Measurements from ENCODE around the gene TSKS. TPM values are rescaled to one million over a fixed set of nuclear protein-coding genes. Genes with fewer than 3 reads are reported as not detected.

TSKS gene
- total and polyA plus RNA-seq, 2 donors (not counting 1 experiment from before 2014, with no cell fraction given), result not detected

DNA sequence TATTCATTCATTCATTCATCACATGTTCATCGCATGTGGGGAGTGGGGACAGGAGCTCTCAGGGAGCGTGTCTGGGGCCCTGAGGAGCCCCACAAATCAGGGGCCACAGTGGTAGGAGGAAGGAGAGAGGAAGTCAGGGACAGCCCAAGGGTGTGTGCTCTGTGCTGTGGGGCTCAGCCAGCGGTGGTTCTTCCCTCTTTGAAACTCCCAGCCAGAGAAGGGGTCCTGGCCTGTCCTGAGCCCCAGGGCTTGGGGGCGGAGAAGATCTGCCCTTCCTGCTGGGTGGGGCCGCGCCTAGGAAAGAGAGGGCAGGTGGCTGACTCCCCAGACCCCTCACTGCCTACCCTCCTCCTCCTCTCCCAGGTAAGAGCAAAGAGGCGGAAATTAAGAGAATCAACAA lies 18.3 kb upstream of the TSKS start:
- Histone ChIP-seq H3K27ac (ENCODE audit: insufficient read depth, low read length) (no peak overlapping the region), H3K36me3 (ENCODE audit: control insufficient read depth, insufficient read depth, low read length) (peaks cover 23% of the 10 kb centered on the region), H3K79me2 (ENCODE audit: control insufficient read depth, insufficient read depth, low read length) (peaks cover 18% of the 10 kb centered on the region), H3K9me3 (ENCODE audit: control insufficient read depth, insufficient read depth, low read depth, low read length) (no peaks in the 10 kb centered on the region), H3K27me3 (ENCODE audit: control insufficient read depth, insufficient read depth, low read length) (no peaks in the 10 kb centered on the region), H3K4me3 (replicated peaks in 1 of 4; ENCODE audit: control extremely low read depth in 1 of 4, insufficient read depth in 1 of 4, low read depth in 3 of 4, low read length in 4 of 4) (no peak overlapping the region), H3K4me2 (ENCODE audit: extremely low read depth, insufficient read depth, low read length) (no peak overlapping the region), H3K4me1 (ENCODE audit: control insufficient read depth, extremely low read depth, insufficient read depth, low read length) (peaks cover 2% of the 10 kb centered on the region), H4K20me1 (ENCODE audit: control insufficient read depth, extremely low read depth, insufficient read depth, low read length) (no peaks in the 10 kb centered on the region), H3K9ac (ENCODE audit: insufficient read depth, low read length) (no peak overlapping the region), H2AFZ (ENCODE audit: low read length) (no peak overlapping the region)
- TF ChIP-seq, protein P1, sequence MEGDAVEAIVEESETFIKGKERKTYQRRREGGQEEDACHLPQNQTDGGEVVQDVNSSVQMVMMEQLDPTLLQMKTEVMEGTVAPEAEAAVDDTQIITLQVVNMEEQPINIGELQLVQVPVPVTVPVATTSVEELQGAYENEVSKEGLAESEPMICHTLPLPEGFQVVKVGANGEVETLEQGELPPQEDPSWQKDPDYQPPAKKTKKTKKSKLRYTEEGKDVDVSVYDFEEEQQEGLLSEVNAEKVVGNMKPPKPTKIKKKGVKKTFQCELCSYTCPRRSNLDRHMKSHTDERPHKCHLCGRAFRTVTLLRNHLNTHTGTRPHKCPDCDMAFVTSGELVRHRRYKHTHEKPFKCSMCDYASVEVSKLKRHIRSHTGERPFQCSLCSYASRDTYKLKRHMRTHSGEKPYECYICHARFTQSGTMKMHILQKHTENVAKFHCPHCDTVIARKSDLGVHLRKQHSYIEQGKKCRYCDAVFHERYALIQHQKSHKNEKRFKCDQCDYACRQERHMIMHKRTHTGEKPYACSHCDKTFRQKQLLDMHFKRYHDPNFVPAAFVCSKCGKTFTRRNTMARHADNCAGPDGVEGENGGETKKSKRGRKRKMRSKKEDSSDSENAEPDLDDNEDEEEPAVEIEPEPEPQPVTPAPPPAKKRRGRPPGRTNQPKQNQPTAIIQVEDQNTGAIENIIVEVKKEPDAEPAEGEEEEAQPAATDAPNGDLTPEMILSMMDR (conservative IDR thresholded peaks at IDR 0.05 in 1 of 2, IDR thresholded peaks at IDR 0.05 in 1 of 2; ENCODE audit: low read depth in 1 of 2, low read length in 2 of 2), result no peak
- no peak for TF ChIP-seq EZH2 (IDR thresholded peaks at IDR 0.05; ENCODE audit: low read length, missing control alignments)
- no peak for DNase-seq (ENCODE audit: low read depth in 2 of 2)

DNA sequence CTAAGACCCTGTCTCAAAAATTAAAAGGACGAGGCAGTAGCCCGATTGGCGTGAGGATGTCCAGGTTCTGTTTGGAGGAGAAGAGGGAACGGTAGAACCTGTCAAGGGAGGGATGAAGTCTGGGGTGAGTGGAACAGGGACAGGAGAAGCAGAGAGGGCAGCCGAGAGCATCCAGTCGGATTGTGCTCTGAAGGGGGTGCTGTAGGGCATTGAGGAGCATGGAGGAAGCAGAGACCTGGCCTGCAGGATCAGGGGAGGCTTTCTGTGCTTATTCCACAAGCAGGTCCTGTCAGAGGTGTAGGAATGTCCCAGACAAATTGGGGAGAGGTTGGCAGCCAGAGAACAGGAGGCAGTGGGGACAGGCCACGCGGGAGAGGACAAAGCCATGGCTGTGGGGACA lies 17.8 kb upstream of the TSKS start:
- no peak overlapping the region for H3K4me2 ChIP-seq (ENCODE audit: extremely low read depth, insufficient read depth, low read length)
- H3K4me1 ChIP-seq (ENCODE audit: control insufficient read depth, extremely low read depth, insufficient read depth, low read length), result peaks cover under 1% of the 10 kb centered on the region
- H2AFZ ChIP-seq (ENCODE audit: low read length), result no peak overlapping the region
- H3K9me3 ChIP-seq (ENCODE audit: control insufficient read depth, insufficient read depth, low read depth, low read length), result no peaks in the 10 kb centered on the region
- H3K9ac ChIP-seq (ENCODE audit: insufficient read depth, low read length), result no peak overlapping the region
- H3K36me3 ChIP-seq (ENCODE audit: control insufficient read depth, insufficient read depth, low read length), result peaks cover 23% of the 10 kb centered on the region
- TF ChIP-seq EZH2 (IDR thresholded peaks at IDR 0.05; ENCODE audit: low read length, missing control alignments), result no peak
- TF ChIP-seq, protein P1 (conservative IDR thresholded peaks at IDR 0.05 in 1 of 2, IDR thresholded peaks at IDR 0.05 in 1 of 2; ENCODE audit: low read depth in 1 of 2, low read length in 2 of 2), result no peak
- no peaks in the 10 kb centered on the region for H3K27me3 ChIP-seq (ENCODE audit: control insufficient read depth, insufficient read depth, low read length)
- no peak for DNase-seq (ENCODE audit: low read depth in 2 of 2)
- H3K27ac ChIP-seq (ENCODE audit: insufficient read depth, low read length), result no peak overlapping the region
- H3K79me2 ChIP-seq (ENCODE audit: control insufficient read depth, insufficient read depth, low read length), result peaks cover 22% of the 10 kb centered on the region
- no peak overlapping the region for H3K4me3 ChIP-seq (replicated peaks in 1 of 4; ENCODE audit: control extremely low read depth in 1 of 4, insufficient read depth in 1 of 4, low read depth in 3 of 4, low read length in 4 of 4)
- H4K20me1 ChIP-seq (ENCODE audit: control insufficient read depth, extremely low read depth, insufficient read depth, low read length), result no peaks in the 10 kb centered on the region

DNA sequence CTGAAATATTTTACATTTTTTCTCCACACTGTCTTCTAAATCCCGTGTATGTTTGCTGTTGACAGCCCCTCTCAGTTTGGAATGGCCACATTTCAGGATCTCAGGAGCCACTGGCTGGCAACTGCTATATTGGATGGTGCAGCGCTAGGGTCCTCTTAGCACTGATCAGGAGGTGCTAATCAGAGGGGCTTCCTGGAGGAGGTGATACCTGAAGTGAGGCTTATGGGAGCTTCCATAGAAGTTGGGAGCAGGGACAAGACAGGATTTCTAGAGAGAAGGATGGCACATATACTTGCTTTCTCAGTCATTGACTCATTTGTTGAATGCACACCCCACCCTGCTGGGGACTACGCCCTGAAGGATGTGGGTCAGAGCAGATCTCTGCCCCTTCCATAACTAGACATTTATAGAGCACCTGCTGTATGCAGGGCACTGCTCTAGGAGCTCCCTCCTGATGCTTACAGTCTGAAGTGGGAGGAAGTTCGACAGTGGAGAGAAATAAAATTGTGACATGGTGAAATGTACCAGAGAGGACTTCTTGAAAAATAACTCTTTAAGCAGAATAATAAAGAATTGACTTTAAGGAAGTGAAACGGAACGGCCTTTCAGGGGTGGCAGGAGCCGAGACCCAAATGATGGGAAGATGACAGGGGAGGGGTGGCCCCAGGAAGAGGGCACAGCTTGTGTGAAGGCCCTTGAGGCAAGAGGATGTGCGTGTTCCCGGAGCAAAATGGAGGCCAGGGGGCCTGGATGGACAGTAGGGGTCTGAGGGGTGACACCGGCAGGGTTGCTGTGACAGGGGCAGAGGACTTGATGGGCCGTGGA lies 16.8 kb upstream of the TSKS start:
- TF ChIP-seq EZH2 (IDR thresholded peaks at IDR 0.05; ENCODE audit: low read length, missing control alignments), result no peak
- TF ChIP-seq, protein P1 (conservative IDR thresholded peaks at IDR 0.05 in 1 of 2, IDR thresholded peaks at IDR 0.05 in 1 of 2; ENCODE audit: low read depth in 1 of 2, low read length in 2 of 2), result no peak
- no peaks in the 10 kb centered on the region for H3K9me3 ChIP-seq (ENCODE audit: control insufficient read depth, insufficient read depth, low read depth, low read length)
- H2AFZ ChIP-seq (ENCODE audit: low read length), result no peak overlapping the region
- no peaks in the 10 kb centered on the region for H3K4me1 ChIP-seq (ENCODE audit: control insufficient read depth, extremely low read depth, insufficient read depth, low read length)
- no peak overlapping the region for H3K4me2 ChIP-seq (ENCODE audit: extremely low read depth, insufficient read depth, low read length)
- H3K27ac ChIP-seq (ENCODE audit: insufficient read depth, low read length), result no peak overlapping the region
- H4K20me1 ChIP-seq (ENCODE audit: control insufficient read depth, extremely low read depth, insufficient read depth, low read length), result no peaks in the 10 kb centered on the region
- H3K79me2 ChIP-seq (ENCODE audit: control insufficient read depth, insufficient read depth, low read length), result peaks cover 27% of the 10 kb centered on the region
- no peak overlapping the region for H3K4me3 ChIP-seq (replicated peaks in 1 of 4; ENCODE audit: control extremely low read depth in 1 of 4, insufficient read depth in 1 of 4, low read depth in 3 of 4, low read length in 4 of 4)
- H3K36me3 ChIP-seq (ENCODE audit: control insufficient read depth, insufficient read depth, low read length), result peaks cover 19% of the 10 kb centered on the region
- DNase-seq (ENCODE audit: low read depth in 2 of 2), result no peak
- no peaks in the 10 kb centered on the region for H3K27me3 ChIP-seq (ENCODE audit: control insufficient read depth, insufficient read depth, low read length)
- H3K9ac ChIP-seq (ENCODE audit: insufficient read depth, low read length), result no peak overlapping the region

Measured in fibroblast of lung (primary cell).